K562 (cell line): ENCODE data around the gene ITPR3. TPM values are rescaled to one million over a fixed set of nuclear protein-coding genes. Genes with fewer than 3 reads are reported as not detected.

Experiments
- AFF1 ChIP-seq, 2 experiments: fragments of 450-650 bp; IDR thresholded peaks; 2 replicates each; pipeline ENCODE4 v1.6.1; 2018; ENCODE audit warnings: mild to moderate bottlenecking in 2 of 2, low read depth in 1 of 2; ENCODE audit not compliant: partially characterized antibody in 2 of 2
- BRD9 ChIP-seq: fragments of 450-650 bp; IDR thresholded peaks from 2 replicates; pipeline ENCODE4 v1.6.1; 2018; ENCODE audit warnings: low read depth; ENCODE audit not compliant: partially characterized antibody
- CREBBP ChIP-seq: IDR thresholded peaks from one replicate; pipeline ENCODE4 v1.6.1; 2012; ENCODE audit warnings: low read depth, mild to moderate bottlenecking, control low read depth, inconsistent platforms, low read length
- CREM ChIP-seq: IDR thresholded peaks from 2 replicates; pipeline ENCODE4 v1.6.1; 2014; ENCODE audit warnings: antibody characterized with exemption, low read depth
- EHMT2 ChIP-seq: fragments of 450-650 bp; IDR thresholded peaks from 2 replicates; pipeline ENCODE4 v1.6.1; 2018; ENCODE audit warnings: antibody characterized with exemption
- EP300 ChIP-seq: IDR thresholded peaks from 2 replicates; pipeline ENCODE4 v1.6.1; 2012; ENCODE audit warnings: low read length, improper control_type of control experiment
- GTF2E2 ChIP-seq: fragments of 200-800 bp; sonication (Bioruptor generic); IDR thresholded peaks from 2 replicates; pipeline ENCODE4 v1.6.1; 2016; ENCODE audit warnings: missing genetic modification characterization, missing compliant biosample characterization
- HMG20A ChIP-seq: fragments of 450-650 bp; formaldehyde crosslinking; conservative IDR thresholded peaks from 2 replicates; pipeline ENCODE4 v1.4.0; 2020; ENCODE audit warnings: mild to moderate bottlenecking, mixed read lengths
- IRF1 ChIP-seq: sonication (generic); formaldehyde crosslinking; IDR thresholded peaks from 2 replicates; pipeline ENCODE4 v1.8.0; 2022; ENCODE audit warnings: missing genetic modification reagents, mild to moderate bottlenecking, borderline replicate concordance
- MAX ChIP-seq: sonication (generic); formaldehyde crosslinking; IDR thresholded peaks from 2 replicates; pipeline ENCODE4 v1.9.0; 2022; ENCODE audit warnings: mild to moderate bottlenecking, missing genetic modification reagents
- MEIS2 ChIP-seq: fragments of 450-650 bp; IDR thresholded peaks from 2 replicates; pipeline ENCODE4 v1.6.1; 2014; ENCODE audit warnings: mild to moderate bottlenecking; ENCODE audit not compliant: partially characterized antibody
- NRF1 ChIP-seq, 2 experiments: fragments of 450-650 bp; IDR thresholded peaks in 1 of 2; conservative IDR thresholded peaks in 1 of 2; 2 replicates each; pipeline ENCODE4 v1.6.1; 2014; ENCODE audit warnings: mild to moderate bottlenecking in 2 of 2
- POLR2H ChIP-seq: IDR thresholded peaks from 2 replicates; pipeline ENCODE4 v1.6.1; 2016; ENCODE audit warnings: missing genetic modification characterization, low read depth, mild to moderate bottlenecking, control low read depth, missing compliant biosample characterization, moderate library complexity
- SP1 ChIP-seq: sonication (generic); formaldehyde crosslinking; IDR thresholded peaks from 2 replicates; pipeline ENCODE4 v1.8.1; 2022; ENCODE audit warnings: mild to moderate bottlenecking, missing genetic modification reagents
- SRF ChIP-seq, 2 experiments: fragments of 250-450, 450-650 bp in 1 of 2; sonication (Bioruptor Pico) in 1 of 2; sonication (generic) in 1 of 2; formaldehyde crosslinking; IDR thresholded peaks; 2 replicates each; pipeline versions ENCODE4 v1.5.0 to v1.5.1; 2020 to 2022; ENCODE audit warnings: mild to moderate bottlenecking in 1 of 2, missing genetic modification reagents in 1 of 2
- ZBTB1 ChIP-seq: sonication (generic); formaldehyde crosslinking; IDR thresholded peaks from 2 replicates; pipeline ENCODE4 v1.8.1; 2023; ENCODE audit warnings: missing genetic modification reagents, low read depth, mild to moderate bottlenecking, borderline replicate concordance
- ZNF79 ChIP-seq: fragments of 250-450 bp; sonication (Bioruptor Pico); IDR thresholded peaks from 2 replicates; pipeline ENCODE4 v1.4.0; 2020; ENCODE audit warnings: low read depth, mild to moderate bottlenecking, moderate library complexity
- polyA plus RNA-seq, 8 experiments: library from polyadenylated mRNA; depleted of rRNA in 4 of 8; stranded (reverse) in 5 of 8; unstranded in 3 of 8; fragments of >200 nt; fragmentation: Nextera tagmentation in 2 of 8; fragmentation: Illumina TruSeq in 1 of 8; extraction: Ambion mirVana in 2 of 8; extraction: Trizol in 1 of 8; gene quantifications; 2 replicates each; pipeline versions ENCODE4 v1.2.1 to v1.2.3, GENCODE V29; 2011 to 2014; ENCODE audit warnings: inconsistent platforms in 1 of 8, missing spikeins in 1 of 8
- total RNA-seq, 7 experiments: library from RNA; depleted of rRNA in 6 of 7; stranded (reverse); fragments of >200 nt in 6 of 7; fragmentation: Illumina TruSeq in 2 of 7; extraction: Trizol in 2 of 7; gene quantifications; 2 replicates each; pipeline versions ENCODE4 v1.2.1 to v1.2.3, GENCODE V29; 2011 to 2021; ENCODE audit warnings: low replicate concordance in 1 of 7
- TF ChIP-seq, protein P1 (sequence below): IDR thresholded peaks from 2 replicates; pipeline ENCODE4 v1.6.1; 2011; ENCODE audit warnings: borderline replicate concordance, low read depth, mild to moderate bottlenecking, moderate library complexity, low read length; ENCODE audit not compliant: insufficient read depth, poor library complexity, severe bottlenecking

Gene ITPR3
- total and polyA plus RNA-seq, 9 of the 15 experiments (the other 6 are each of a cell fraction or from before 2014, with no cell fraction given), result 0.39 to 35.7 (median 13.2) TPM

DNA sequence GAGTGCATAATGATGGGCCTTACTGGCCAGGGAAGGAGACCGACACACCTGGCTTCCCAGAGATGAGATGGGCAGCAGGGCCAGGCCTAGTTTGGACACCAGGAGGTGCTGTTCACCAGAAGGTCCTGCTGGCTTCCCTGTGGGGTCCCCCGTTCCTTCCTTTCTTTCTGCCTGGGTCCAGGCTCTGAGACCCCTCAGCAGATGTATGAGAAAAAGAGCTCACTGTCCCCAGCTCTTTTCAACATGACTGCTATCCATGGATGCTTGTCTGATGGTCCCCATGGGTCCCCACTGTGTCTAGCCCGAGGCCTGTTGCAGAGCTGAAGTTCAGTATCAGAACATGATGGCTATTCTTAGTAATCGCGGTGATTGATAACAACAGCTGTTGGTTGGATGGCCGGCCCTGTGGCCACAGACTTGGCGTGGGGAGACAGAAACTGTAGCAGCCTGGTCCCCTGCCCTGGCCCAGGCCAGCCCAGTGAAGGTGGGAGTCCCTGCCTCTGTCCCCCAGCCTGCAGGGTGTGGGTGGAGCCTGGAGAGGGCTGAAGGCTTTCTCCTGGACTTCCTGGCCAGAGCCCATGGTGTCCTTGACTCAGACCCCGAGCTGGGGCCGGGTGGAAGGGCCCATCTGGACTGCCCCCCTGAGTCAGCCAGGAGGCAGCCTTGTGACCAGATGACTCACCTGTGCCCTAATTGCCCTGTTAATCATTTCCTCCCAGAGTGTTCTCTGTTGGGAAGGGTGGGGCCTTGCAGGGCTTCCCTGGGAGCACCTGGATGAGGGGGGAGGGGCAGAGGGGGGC lies 31.2 kb upstream of the ITPR3 start (continued):
- TF ChIP-seq, protein P1, sequence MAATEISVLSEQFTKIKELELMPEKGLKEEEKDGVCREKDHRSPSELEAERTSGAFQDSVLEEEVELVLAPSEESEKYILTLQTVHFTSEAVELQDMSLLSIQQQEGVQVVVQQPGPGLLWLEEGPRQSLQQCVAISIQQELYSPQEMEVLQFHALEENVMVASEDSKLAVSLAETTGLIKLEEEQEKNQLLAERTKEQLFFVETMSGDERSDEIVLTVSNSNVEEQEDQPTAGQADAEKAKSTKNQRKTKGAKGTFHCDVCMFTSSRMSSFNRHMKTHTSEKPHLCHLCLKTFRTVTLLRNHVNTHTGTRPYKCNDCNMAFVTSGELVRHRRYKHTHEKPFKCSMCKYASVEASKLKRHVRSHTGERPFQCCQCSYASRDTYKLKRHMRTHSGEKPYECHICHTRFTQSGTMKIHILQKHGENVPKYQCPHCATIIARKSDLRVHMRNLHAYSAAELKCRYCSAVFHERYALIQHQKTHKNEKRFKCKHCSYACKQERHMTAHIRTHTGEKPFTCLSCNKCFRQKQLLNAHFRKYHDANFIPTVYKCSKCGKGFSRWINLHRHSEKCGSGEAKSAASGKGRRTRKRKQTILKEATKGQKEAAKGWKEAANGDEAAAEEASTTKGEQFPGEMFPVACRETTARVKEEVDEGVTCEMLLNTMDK, result no peak
- TF ChIP-seq HMG20A (no peak), SRF (CRISPR knock-in tag; IDR thresholded peaks at IDR 0.05) (peak in 1 of 2 experiments; percentile 27; a peak in 1 of 4 replicates), EHMT2 (no peak), EP300 (peak; percentile 57; the same call in 1 of the 2 replicates), AFF1 (IDR thresholded peaks at IDR 0.05; ENCODE audit: low read depth in 1 of 2, partially characterized antibody in 2 of 2) (no peak), MEIS2 (peak; percentile 41), POLR2H (tag) (no peak), IRF1 (CRISPR knock-in tag) (no peak), ZBTB1 (0 out of 2 replicates have a peak, but pooled peaks have one; percentile 26), GTF2E2 (tag) (0 out of 2 replicates have a peak, but pooled peaks have one; percentile 32), CREM (peak; percentile 2; the same call in 1 of the 2 replicates), SP1 (CRISPR knock-in tag) (peak; percentile 71), NRF1 (conservative IDR thresholded peaks at IDR 0.05 in 1 of 2, IDR thresholded peaks at IDR 0.05 in 1 of 2) (0 out of 4 replicates have a peak, but pooled peaks of 1 of the 2 experiments have one; percentile 9), ZNF79 (CRISPR knock-in tag) (no peak), MAX (CRISPR knock-in tag) (no peak; the same call in 1 of the 2 replicates), BRD9 (peak; percentile 82), CREBBP (no peak)
